SU-DHL-6 (cell line): ENCODE data around the gene VASP.

Experiments used
- CTCF ChIP-seq: fragments of 200-600 bp; sonication (generic); IDR thresholded peaks from one replicate; pipeline ENCODE4 v1.5.1; 2017; ENCODE audit warnings: antibody characterized with exemption, mild to moderate bottlenecking, low read length, moderate library complexity; ENCODE audit not compliant: insufficient read depth, poor library complexity, severe bottlenecking
- EZH2phosphoT487 ChIP-seq: fragments of 200-600 bp; sonication (generic), shearing (Covaris generic); conservative IDR thresholded peaks from 2 replicates; pipeline ENCODE4 v1.6.1; 2018; ENCODE audit warnings: mild to moderate bottlenecking, antibody characterized with exemption, low read length, moderate library complexity, mixed read lengths

DNA sequence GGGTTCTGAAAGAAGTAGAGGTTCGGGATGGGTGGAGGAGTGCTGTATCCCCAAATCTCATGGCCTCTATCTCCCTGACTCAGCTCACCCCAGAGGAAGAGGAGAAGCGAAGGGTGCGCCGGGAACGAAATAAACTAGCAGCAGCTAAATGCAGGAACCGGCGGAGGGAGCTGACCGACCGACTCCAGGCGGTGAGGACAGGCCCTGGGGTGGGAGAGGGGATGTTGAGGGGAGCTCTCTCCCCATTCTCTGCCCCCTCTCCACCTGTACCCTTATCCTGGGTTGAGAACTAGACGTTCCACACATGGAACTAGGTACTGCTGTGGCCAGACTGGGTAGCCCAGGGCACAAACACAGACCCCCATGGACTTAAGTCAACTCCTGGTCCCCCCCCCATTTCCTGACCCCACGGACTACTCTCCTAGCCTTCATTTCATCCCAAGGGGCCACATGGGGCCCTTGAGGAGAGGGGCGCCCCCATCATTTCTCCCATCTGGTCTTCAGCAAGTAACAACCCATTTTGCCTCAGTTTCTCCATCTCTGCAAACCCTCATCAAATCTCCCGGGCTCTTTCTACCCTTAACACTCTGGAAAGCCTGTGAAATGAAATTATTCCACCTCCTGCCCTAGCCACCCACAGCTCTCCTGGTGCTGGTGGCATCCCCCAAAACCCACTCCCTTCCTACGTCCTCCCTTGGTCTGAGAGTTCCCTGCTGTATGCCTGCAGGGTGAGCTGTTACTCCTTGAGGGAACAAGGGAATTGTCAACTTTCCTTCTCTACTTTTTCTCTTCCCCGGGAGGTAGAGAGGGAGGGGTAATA lies 36.0 kb upstream of the VASP start:
- TF ChIP-seq CTCF (no peak), EZH2phosphoT487 (no peak)
